ENCODE data around the gene PRKAG2. TPM values are rescaled to one million over a fixed set of nuclear protein-coding genes. Genes with fewer than 3 reads are reported as not detected.

PRKAG2 gene
- total RNA-seq, 3 donors from 2014 or later = 32.3 to 56.6 (median 34.4) TPM

DNA sequence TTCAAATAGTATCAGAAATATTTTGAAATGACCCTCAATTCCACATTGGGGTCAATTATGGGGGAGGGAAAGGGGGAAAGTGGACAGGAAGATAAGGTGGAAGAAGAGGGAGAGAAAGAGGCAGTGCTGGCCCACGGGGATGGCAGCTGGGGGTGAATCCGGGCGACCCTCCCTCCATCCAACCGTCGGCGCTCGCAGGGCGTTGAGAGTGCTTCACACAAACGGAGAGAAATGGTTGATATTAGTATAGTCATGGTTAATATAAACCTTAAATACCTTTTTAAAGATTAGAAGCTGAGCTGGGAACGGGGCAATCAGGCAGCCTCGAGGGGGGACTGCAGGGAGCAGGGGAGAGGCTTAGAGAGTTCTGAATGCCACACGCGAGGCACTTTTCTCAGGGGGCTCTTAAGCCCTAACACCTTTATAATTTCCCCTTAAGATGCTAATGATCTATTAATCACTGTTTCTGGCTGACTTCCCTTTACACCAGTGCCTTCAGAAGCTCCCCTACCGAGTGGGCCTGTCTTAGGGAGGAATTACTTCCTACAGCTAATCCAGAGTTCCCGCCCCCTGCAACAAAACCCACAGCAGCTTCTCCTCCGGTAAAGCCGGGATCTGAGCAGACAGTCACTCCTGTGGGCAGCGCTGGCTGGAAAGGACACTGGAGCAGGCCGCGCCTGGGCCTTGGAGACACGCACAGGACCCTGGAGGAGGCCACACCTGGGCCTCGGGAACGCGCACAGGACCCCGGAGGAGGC is 39.5 kb downstream of the PRKAG2 start:
- peak overlapping the region in 1 of 3 donors; percentile 25 for H3K4me3 ChIP-seq
- TF ChIP-seq, protein P1, sequence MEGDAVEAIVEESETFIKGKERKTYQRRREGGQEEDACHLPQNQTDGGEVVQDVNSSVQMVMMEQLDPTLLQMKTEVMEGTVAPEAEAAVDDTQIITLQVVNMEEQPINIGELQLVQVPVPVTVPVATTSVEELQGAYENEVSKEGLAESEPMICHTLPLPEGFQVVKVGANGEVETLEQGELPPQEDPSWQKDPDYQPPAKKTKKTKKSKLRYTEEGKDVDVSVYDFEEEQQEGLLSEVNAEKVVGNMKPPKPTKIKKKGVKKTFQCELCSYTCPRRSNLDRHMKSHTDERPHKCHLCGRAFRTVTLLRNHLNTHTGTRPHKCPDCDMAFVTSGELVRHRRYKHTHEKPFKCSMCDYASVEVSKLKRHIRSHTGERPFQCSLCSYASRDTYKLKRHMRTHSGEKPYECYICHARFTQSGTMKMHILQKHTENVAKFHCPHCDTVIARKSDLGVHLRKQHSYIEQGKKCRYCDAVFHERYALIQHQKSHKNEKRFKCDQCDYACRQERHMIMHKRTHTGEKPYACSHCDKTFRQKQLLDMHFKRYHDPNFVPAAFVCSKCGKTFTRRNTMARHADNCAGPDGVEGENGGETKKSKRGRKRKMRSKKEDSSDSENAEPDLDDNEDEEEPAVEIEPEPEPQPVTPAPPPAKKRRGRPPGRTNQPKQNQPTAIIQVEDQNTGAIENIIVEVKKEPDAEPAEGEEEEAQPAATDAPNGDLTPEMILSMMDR (IDR thresholded peaks at IDR 0.05) = no peak
- TF ChIP-seq POLR2A (IDR thresholded peaks at IDR 0.05) (no peak), POLR2AphosphoS5 (IDR thresholded peaks at IDR 0.05) (no peak)
- H3K27me3 ChIP-seq = no peaks in the 10 kb centered on the region
- H3K36me3 ChIP-seq = no peaks in the 10 kb centered on the region
- H3K27ac ChIP-seq = no peak overlapping the region
- H3K9me3 ChIP-seq = no peaks in the 10 kb centered on the region
- intact Hi-C loops (cut with DNase I; ENCODE audit: low total_unique reads) = no loop called here
- DNase-seq (ENCODE audit: low spot score in 2 of 2) = no peak
- H3K4me1 ChIP-seq = no peaks in the 10 kb centered on the region

DNA sequence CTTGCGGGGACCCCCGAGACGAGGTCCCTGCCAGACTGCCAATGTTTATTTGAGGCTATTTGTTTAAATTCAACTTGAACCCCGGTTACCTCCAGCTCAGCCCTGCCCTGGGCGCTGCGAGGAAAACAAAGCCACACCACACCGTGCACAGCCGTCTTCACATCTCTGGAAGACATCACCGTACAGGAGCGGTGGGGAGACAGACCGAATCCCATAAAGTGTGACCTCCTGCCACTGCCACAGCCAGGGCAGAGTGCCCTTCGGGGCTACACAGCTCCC is 40.0 kb downstream of the PRKAG2 start:
- intact Hi-C loops (cut with DNase I; ENCODE audit: low total_unique reads) = no loop called here
- DNase-seq (ENCODE audit: low spot score in 2 of 2) = no peak

DNA sequence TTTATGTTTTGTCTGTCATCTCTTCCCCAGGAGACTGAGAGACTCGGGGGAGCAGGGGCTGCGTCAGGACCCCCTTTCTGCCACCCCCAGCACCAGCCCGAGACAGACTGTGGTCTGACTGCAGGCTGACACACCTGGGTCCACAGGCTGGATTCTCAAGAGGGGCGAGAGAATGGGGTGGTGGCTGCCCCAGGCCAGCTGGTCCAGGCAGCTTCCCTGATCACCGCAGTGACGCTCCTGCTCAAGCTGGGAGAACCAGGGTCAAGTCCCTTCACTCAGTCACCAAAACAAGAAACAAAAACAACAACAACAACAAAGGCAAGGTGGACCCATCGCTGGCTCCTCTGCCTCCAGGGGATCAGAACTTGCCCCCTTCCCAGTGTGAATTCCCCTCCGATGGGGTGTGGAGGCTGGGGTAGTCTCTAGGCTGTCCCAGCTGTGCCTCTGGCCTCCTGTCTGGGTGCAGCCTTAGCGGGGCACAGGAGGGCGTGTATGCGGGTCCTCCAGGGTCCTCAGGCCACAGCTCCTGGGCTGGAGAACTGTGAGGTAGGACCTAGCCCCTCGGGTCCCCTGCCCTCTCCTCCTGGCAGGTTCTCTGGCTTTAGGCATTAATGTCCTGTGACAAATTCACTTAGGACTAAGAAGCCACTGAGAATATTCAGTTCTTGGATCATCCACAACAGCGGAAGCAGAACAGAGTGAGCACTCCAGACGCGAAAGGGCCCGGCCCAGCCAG is 40.6 kb downstream of the PRKAG2 start:
- intact Hi-C loops (cut with DNase I; ENCODE audit: low total_unique reads) = no loop called here
- H3K27me3 ChIP-seq = no peaks in the 10 kb centered on the region
- H3K4me3 ChIP-seq = no peak overlapping the region
- H3K9me3 ChIP-seq = no peaks in the 10 kb centered on the region
- no peak overlapping the region for H3K27ac ChIP-seq
- DNase-seq (ENCODE audit: low spot score in 2 of 2) = no peak
- no peaks in the 10 kb centered on the region for H3K4me1 ChIP-seq
- no peaks in the 10 kb centered on the region for H3K36me3 ChIP-seq
- TF ChIP-seq, protein P1 (IDR thresholded peaks at IDR 0.05) = no peak
- no peak for TF ChIP-seq POLR2A (IDR thresholded peaks at IDR 0.05)
- no peak for TF ChIP-seq POLR2AphosphoS5 (IDR thresholded peaks at IDR 0.05)

More for the DNA sequence above, 40.0 kb downstream of the PRKAG2 start:
- Histone ChIP-seq H3K9me3 (no peaks in the 10 kb centered on the region), H3K27me3 (no peaks in the 10 kb centered on the region), H3K4me1 (no peaks in the 10 kb centered on the region), H3K27ac (no peak overlapping the region), H3K4me3 (no peak overlapping the region), H3K36me3 (no peaks in the 10 kb centered on the region)
- TF ChIP-seq, protein P1 (IDR thresholded peaks at IDR 0.05) = no peak
- TF ChIP-seq POLR2AphosphoS5 (IDR thresholded peaks at IDR 0.05) (no peak), POLR2A (IDR thresholded peaks at IDR 0.05) (no peak)

DNA sequence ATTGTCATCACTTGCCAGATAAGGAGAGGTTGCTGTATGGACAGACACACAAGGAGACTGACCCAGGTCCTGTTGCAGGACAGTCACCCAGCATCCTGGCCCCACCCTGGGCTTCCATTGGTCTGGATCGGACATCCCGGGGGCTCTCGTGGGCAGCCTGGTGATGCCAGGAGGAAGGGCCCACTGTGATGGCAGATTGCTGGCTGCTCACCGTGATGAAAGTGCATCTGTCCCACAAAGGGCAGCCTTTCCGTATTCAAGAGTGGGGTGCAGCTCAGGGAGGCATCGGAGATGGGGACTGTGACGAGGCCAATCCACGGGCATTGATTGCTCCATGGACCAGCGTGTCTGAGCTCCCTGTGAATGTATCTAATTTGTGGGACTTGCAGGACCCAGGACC is 41.3 kb downstream of the PRKAG2 start:
- no peak for TF ChIP-seq POLR2A (IDR thresholded peaks at IDR 0.05)
- TF ChIP-seq, protein P1 (IDR thresholded peaks at IDR 0.05) = no peak
- no peak for TF ChIP-seq POLR2AphosphoS5 (IDR thresholded peaks at IDR 0.05)
- intact Hi-C loops (cut with DNase I; ENCODE audit: low total_unique reads) = no loop called here
- no peak for DNase-seq (ENCODE audit: low spot score in 2 of 2)
- no peaks in the 10 kb centered on the region for H3K9me3 ChIP-seq
- no peaks in the 10 kb centered on the region for H3K4me1 ChIP-seq
- H3K27ac ChIP-seq = no peak overlapping the region
- H3K36me3 ChIP-seq = no peaks in the 10 kb centered on the region
- H3K4me3 ChIP-seq = no peak overlapping the region
- H3K27me3 ChIP-seq = no peaks in the 10 kb centered on the region

Data from breast epithelium (tissue), 4 donors.